Uterus (tissue), 2 donors: ENCODE results near the gene STK39.

Experiments
- POLR2A ChIP-seq, 2 donors: fragments of 450-650 bp; IDR thresholded peaks; one replicate each; pipeline ENCODE4 v1.6.1; 2016; ENCODE audit warnings: antibody characterized with exemption in 2 of 2, mild to moderate bottlenecking in 1 of 2, moderate library complexity in 1 of 2
- TF ChIP-seq, protein P1 (sequence below), 4 experiments: fragments of 200-600 bp in 2 of 4; fragments of 450-650 bp in 2 of 4; sonication (generic) in 2 of 4; IDR thresholded peaks; one replicate each; pipeline ENCODE4 v1.5.1; 2016 to 2019; ENCODE audit warnings: antibody characterized with exemption in 4 of 4, mild to moderate bottlenecking in 2 of 4, moderate library complexity in 1 of 4

DNA sequence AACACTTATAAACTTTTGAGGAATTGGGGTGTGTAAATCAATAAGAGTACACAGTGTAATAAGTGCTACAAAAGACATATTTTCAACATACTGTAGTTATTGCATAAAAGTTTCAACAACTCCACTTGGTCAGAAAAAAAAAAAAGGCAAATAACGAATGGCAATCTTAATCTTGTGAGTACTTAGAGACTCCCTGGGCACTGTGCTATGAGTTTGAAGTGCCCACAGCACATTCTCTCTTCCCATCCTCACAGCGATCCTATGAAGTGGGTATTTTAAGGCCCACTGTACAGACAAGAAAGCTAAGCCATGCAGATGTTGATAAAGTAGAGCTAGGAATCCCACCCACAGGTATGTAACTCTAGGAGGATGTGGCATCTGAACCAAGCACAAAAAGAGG, 112.3 kb downstream of the STK39 start:
- TF ChIP-seq, protein P1, sequence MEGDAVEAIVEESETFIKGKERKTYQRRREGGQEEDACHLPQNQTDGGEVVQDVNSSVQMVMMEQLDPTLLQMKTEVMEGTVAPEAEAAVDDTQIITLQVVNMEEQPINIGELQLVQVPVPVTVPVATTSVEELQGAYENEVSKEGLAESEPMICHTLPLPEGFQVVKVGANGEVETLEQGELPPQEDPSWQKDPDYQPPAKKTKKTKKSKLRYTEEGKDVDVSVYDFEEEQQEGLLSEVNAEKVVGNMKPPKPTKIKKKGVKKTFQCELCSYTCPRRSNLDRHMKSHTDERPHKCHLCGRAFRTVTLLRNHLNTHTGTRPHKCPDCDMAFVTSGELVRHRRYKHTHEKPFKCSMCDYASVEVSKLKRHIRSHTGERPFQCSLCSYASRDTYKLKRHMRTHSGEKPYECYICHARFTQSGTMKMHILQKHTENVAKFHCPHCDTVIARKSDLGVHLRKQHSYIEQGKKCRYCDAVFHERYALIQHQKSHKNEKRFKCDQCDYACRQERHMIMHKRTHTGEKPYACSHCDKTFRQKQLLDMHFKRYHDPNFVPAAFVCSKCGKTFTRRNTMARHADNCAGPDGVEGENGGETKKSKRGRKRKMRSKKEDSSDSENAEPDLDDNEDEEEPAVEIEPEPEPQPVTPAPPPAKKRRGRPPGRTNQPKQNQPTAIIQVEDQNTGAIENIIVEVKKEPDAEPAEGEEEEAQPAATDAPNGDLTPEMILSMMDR (IDR thresholded peaks at IDR 0.05): no peak
- no peak for TF ChIP-seq POLR2A (IDR thresholded peaks at IDR 0.05)
